K562 (cell line): Measurements from ENCODE around the gene ERLIN1. TPM values are rescaled to one million over a fixed set of nuclear protein-coding genes. Genes with fewer than 3 reads are reported as not detected.

ENCODE experiments used
- ATAC-seq: fragments of 200-7000 bp; cut with Tn5 transposase; 3 replicates; pipeline ENCODE4 v1.9.1; 2020; ENCODE audit warnings: moderate library complexity
- BruUV-seq: library from RNA; stranded (reverse); fragments of 400-500 nt; replicated peaks from 2 replicates; lab custom pipeline; 2021; lab: Mats Ljungman, UMichigan
- CTCF ChIA-PET: fragments of 300-600 bp; formaldehyde crosslinking; extraction: SDS; loops from one replicate; lab custom pipeline; 2021; ENCODE audit warnings: low intra/inter-chr PET ratio; lab: Yijun Ruan, JAX
- POLR2A ChIA-PET: fragments of 300-600, 350-650 bp; sonication (Branson Sonifier 250); formaldehyde crosslinking; extraction: SDS; loops from one replicate; lab custom pipeline; 2021; ENCODE audit warnings: antibody characterized with exemption, inconsistent platforms; lab: Yijun Ruan, JAX
- DNase-seq, 4 experiments: peaks; one replicate each; pipeline versions ENCODE4 v3.0.0 to v3.0.0-alpha.2; 2011 to 2018; ENCODE audit warnings: low spot score in 3 of 4, mixed read lengths in 3 of 4; ENCODE audit errors: extremely low read depth in 1 of 4
- FAIRE-seq: peaks from 2 replicates; lab custom pipeline; 2011; peaks lifted over from hg19 to GRCh38; lab: Jason Lieb, UNC
- H2AFZ ChIP-seq: 2 replicates; pipeline ENCODE4 v1.6.0; 2011; ENCODE audit warnings: low read depth, low read length, control low read depth, inconsistent platforms
- H3K27ac ChIP-seq: fragments of 200-600 bp; 3 replicates; pipeline ENCODE4 v1.8.0; 2011; ENCODE audit warnings: low read depth, mild to moderate bottlenecking, control low read depth, inconsistent platforms, low read length, moderate library complexity, mixed read lengths; ENCODE audit errors: extremely low read depth
- H3K27me3 ChIP-seq, 2 experiments: fragments of 300-600 bp in 1 of 2; 2 replicates in 1 of 2; 3 replicates in 1 of 2; pipeline versions ENCODE4 v1.6.0 to v1.8.0; 2011; ENCODE audit warnings: inconsistent platforms in 2 of 2, low read length in 2 of 2, mild to moderate bottlenecking in 1 of 2, mixed read lengths in 1 of 2, moderate library complexity in 1 of 2; ENCODE audit not compliant: control insufficient read depth in 2 of 2, insufficient read depth in 2 of 2
- H3K36me3 ChIP-seq: fragments of 300-600 bp; 3 replicates; pipeline ENCODE4 v1.8.0; 2011; ENCODE audit warnings: mild to moderate bottlenecking, low read length, inconsistent platforms; ENCODE audit not compliant: control insufficient read depth, insufficient read depth
- H3K4me1 ChIP-seq, 2 experiments: fragments of 200-600 bp in 1 of 2; replicated peaks in 1 of 2; 2 replicates in 1 of 2; 3 replicates in 1 of 2; pipeline versions ENCODE4 v1.5.1 to v1.8.0; 2011; ENCODE audit warnings: inconsistent platforms in 2 of 2, low read length in 2 of 2, mild to moderate bottlenecking in 1 of 2, mixed read lengths in 1 of 2, moderate library complexity in 1 of 2; ENCODE audit not compliant: control insufficient read depth in 2 of 2, insufficient read depth in 2 of 2
- H3K4me2 ChIP-seq: 2 replicates; pipeline ENCODE4 v1.6.1; 2011; ENCODE audit warnings: low read length, control low read depth, inconsistent platforms, mixed read lengths; ENCODE audit not compliant: insufficient read depth
- H3K4me3 ChIP-seq: fragments of 200-600 bp; sonication (generic), shearing (Covaris generic); 2 replicates; pipeline ENCODE4 v1.5.1; 2016; ENCODE audit warnings: control low read depth, inconsistent platforms
- H3K79me2 ChIP-seq: fragments of 200-600 bp; 3 replicates; pipeline ENCODE4 v1.8.0; 2011; ENCODE audit warnings: low read length, inconsistent platforms; ENCODE audit not compliant: control insufficient read depth, insufficient read depth
- H3K9ac ChIP-seq, 2 experiments: 2 replicates each; pipeline versions ENCODE4 v1.6.0 to v1.6.1; 2011; ENCODE audit warnings: low read depth in 2 of 2, low read length in 2 of 2, control low read depth in 1 of 2, inconsistent platforms in 1 of 2, mild to moderate bottlenecking in 1 of 2, mixed read lengths in 1 of 2; ENCODE audit not compliant: insufficient read depth in 1 of 2
- H3K9me1 ChIP-seq: one replicate; pipeline ENCODE4 v1.6.0; 2011; ENCODE audit warnings: inconsistent platforms, mild to moderate bottlenecking, low read length, moderate library complexity; ENCODE audit not compliant: control insufficient read depth, insufficient read depth
- H3K9me3 ChIP-seq: replicated peaks from 2 replicates; pipeline ENCODE4 v1.5.1; 2011; ENCODE audit warnings: low read depth, low read length, inconsistent platforms; ENCODE audit not compliant: control insufficient read depth, insufficient read depth
- H4K20me1 ChIP-seq: replicated peaks from 2 replicates; pipeline ENCODE4 v1.6.1; 2011; ENCODE audit warnings: low read length, inconsistent platforms, mixed read lengths; ENCODE audit not compliant: control insufficient read depth, insufficient read depth
- CEBPZ ChIP-seq: fragments of 150-350 bp; IDR thresholded peaks from 2 replicates; pipeline ENCODE4 v1.6.1; 2014; ENCODE audit warnings: low read depth, mild to moderate bottlenecking, low read length, borderline replicate concordance
- CLOCK ChIP-seq: fragments of 250-450 bp; sonication (Bioruptor Pico); IDR thresholded peaks from 2 replicates; pipeline ENCODE4 v1.4.0; 2020; ENCODE audit warnings: mild to moderate bottlenecking, moderate library complexity, borderline replicate concordance
- ELF1 ChIP-seq: fragments of 200-800 bp; sonication (Bioruptor generic); IDR thresholded peaks from 2 replicates; pipeline ENCODE4 v1.6.1; 2016; ENCODE audit warnings: missing genetic modification characterization, missing compliant biosample characterization
- ETV1 ChIP-seq: fragments of 450-650 bp; conservative IDR thresholded peaks from 2 replicates; pipeline ENCODE4 v1.6.1; 2016; ENCODE audit warnings: missing genetic modification characterization, control low read depth, low read depth, missing compliant biosample characterization
- NCOA4 ChIP-seq: fragments of 450-650 bp; IDR thresholded peaks from 2 replicates; pipeline ENCODE4 v1.6.1; 2018; ENCODE audit warnings: mild to moderate bottlenecking; ENCODE audit not compliant: partially characterized antibody
- NFXL1 ChIP-seq: fragments of 450-650 bp; formaldehyde crosslinking; IDR thresholded peaks from 2 replicates; pipeline ENCODE4 v1.4.0; 2021; ENCODE audit warnings: mild to moderate bottlenecking
- NR2C1 ChIP-seq, 2 experiments: fragments of 450-650 bp; IDR thresholded peaks; 2 replicates each; pipeline ENCODE4 v1.6.1; 2017; ENCODE audit warnings: mild to moderate bottlenecking in 2 of 2, antibody characterized with exemption in 1 of 2, inconsistent platforms in 1 of 2, missing compliant biosample characterization in 1 of 2, missing genetic modification characterization in 1 of 2
- RBFOX2 ChIP-seq: fragments of 200-400 bp; formaldehyde crosslinking; IDR thresholded peaks from 2 replicates; pipeline ENCODE4 v1.6.1; 2017; ENCODE audit warnings: low read depth, mild to moderate bottlenecking, low read length, moderate library complexity
- RBM14 ChIP-seq: fragments of 200-400 bp; formaldehyde crosslinking; IDR thresholded peaks from 2 replicates; pipeline ENCODE4 v1.6.1; 2018; ENCODE audit warnings: low read depth, mild to moderate bottlenecking, low read length, moderate library complexity, borderline replicate concordance; ENCODE audit not compliant: insufficient read depth
- SAP30 ChIP-seq: fragments of 200-600 bp; sonication (generic); IDR thresholded peaks from 2 replicates; pipeline ENCODE4 v1.6.1; 2012; ENCODE audit warnings: borderline replicate concordance, low read depth, mild to moderate bottlenecking, moderate library complexity, low read length, control low read depth, inconsistent platforms; ENCODE audit not compliant: insufficient read depth, poor library complexity, severe bottlenecking
- SRF ChIP-seq, 2 experiments: fragments of 250-450, 450-650 bp in 1 of 2; sonication (Bioruptor Pico) in 1 of 2; sonication (generic) in 1 of 2; formaldehyde crosslinking; IDR thresholded peaks; 2 replicates each; pipeline versions ENCODE4 v1.5.0 to v1.5.1; 2020 to 2022; ENCODE audit warnings: mild to moderate bottlenecking in 1 of 2, missing genetic modification reagents in 1 of 2
- TCF7 ChIP-seq: sonication (generic); IDR thresholded peaks from 2 replicates; pipeline ENCODE4 v1.6.1; 2016; ENCODE audit warnings: antibody characterized with exemption, borderline replicate concordance
- TEAD1 ChIP-seq, 2 experiments: fragments of 450-650 bp in 1 of 2; sonication (generic) in 1 of 2; formaldehyde crosslinking; IDR thresholded peaks; 2 replicates each; pipeline versions ENCODE4 v1.4.0 to v1.8.0; 2020 to 2022; ENCODE audit warnings: mild to moderate bottlenecking in 2 of 2, missing genetic modification reagents in 1 of 2
- ZBTB12 ChIP-seq: fragments of 250-450 bp; sonication (Bioruptor Pico); IDR thresholded peaks from 2 replicates; pipeline ENCODE4 v1.4.0; 2020
- ZC3H11A ChIP-seq: IDR thresholded peaks from 2 replicates; pipeline ENCODE4 v1.6.1; 2012; ENCODE audit warnings: low read depth, low read length, improper control_type of control experiment
- WGBS: fragments of 100-300 bp; shearing (Covaris generic); methylation state at CpG from one replicate; pipeline ENCODE4 v1.1.6; 2016; ENCODE audit warnings: low coverage, mixed read lengths; ENCODE audit not compliant: insufficient coverage; ENCODE audit errors: missing lambda C conversion rate; 5-methylcytosine and 5-hydroxymethylcytosine counted together
- in situ Hi-C: fragments of 300-500 bp; cut with MboI; formaldehyde crosslinking; loops from 4 replicates; pipeline ENCODE4 v1.15.0; 2018; ENCODE audit warnings: inconsistent platforms, mixed read lengths
- intact Hi-C: fragments of 100-400 bp; cut with micrococcal nuclease; formaldehyde crosslinking; loops from 2 replicates; pipeline ENCODE4 v1.14.2; 2022
- polyA plus RNA-seq, 8 experiments: library from polyadenylated mRNA; depleted of rRNA in 4 of 8; stranded (reverse) in 5 of 8; unstranded in 3 of 8; fragments of >200 nt; fragmentation: Nextera tagmentation in 2 of 8; fragmentation: Illumina TruSeq in 1 of 8; extraction: Ambion mirVana in 2 of 8; extraction: Trizol in 1 of 8; gene quantifications; 2 replicates each; pipeline versions ENCODE4 v1.2.1 to v1.2.3, GENCODE V29; 2011 to 2014; ENCODE audit warnings: inconsistent platforms in 1 of 8, missing spikeins in 1 of 8
- total RNA-seq, 7 experiments: library from RNA; depleted of rRNA in 6 of 7; stranded (reverse); fragments of >200 nt in 6 of 7; fragmentation: Illumina TruSeq in 2 of 7; extraction: Trizol in 2 of 7; gene quantifications; 2 replicates each; pipeline versions ENCODE4 v1.2.1 to v1.2.3, GENCODE V29; 2011 to 2021; ENCODE audit warnings: low replicate concordance in 1 of 7

ERLIN1 gene
- total and polyA plus RNA-seq, 9 of the 15 experiments (the other 6 are each of a cell fraction or from before 2014, with no cell fraction given): 9.8 to 26.8 (median 15.5) TPM

GRCh38 chr10:100201549-100201948 is 15.7 kb upstream of the ERLIN1 start:
- in situ Hi-C loops (no loop called here), intact Hi-C loops (no loop called here)
- ATAC-seq (no peak), FAIRE-seq (no peak), DNase-seq (no peak)
- Histone ChIP-seq H3K79me2 (no peaks in the 10 kb centered on the region), H3K4me3 (no peak overlapping the region), H3K9me3 (no peaks in the 10 kb centered on the region), H3K36me3 (peaks cover 84% of the 10 kb centered on the region), H3K4me1 (no peaks in the 10 kb centered on the region), H3K9me1 (no peaks in the 10 kb centered on the region), H3K9ac (no peak overlapping the region), H2AFZ (no peak overlapping the region), H3K27me3 (no peaks in the 10 kb centered on the region), H4K20me1 (no peaks in the 10 kb centered on the region), H3K4me2 (no peak overlapping the region), H3K27ac (no peak overlapping the region)
- 100% methylated on average over 2 of the region's 2 CpGs for WGBS
- no TSS peak for BruUV-seq
- TF ChIP-seq CEBPZ (no peak), NR2C1 (IDR thresholded peaks at IDR 0.05) (no peak), NR2C1 (tag; IDR thresholded peaks at IDR 0.05) (no peak), ZBTB12 (CRISPR knock-in tag) (no peak), SRF (CRISPR knock-in tag; IDR thresholded peaks at IDR 0.05) (no peak), ZC3H11A (no peak), RBM14 (no peak), ETV1 (tag) (no peak), NFXL1 (CRISPR knock-in tag) (no peak), TCF7 (no peak), RBFOX2 (no peak), ELF1 (tag) (no peak), SAP30 (no peak), TEAD1 (CRISPR knock-in tag; IDR thresholded peaks at IDR 0.05) (no peak), CLOCK (no peak), NCOA4 (no peak)
- ChIA-PET POLR2A (interaction anchor here (0.6 to 1.4 kb wide), 2 partner anchors 27 to 220 kb away, joined by 3 read pairs; no protein-coding TSS in a partner anchor), CTCF (no interaction called here)
